Mesothelial cell of epicardium (in vitro differentiated cells): ENCODE results near the gene ASPRV1. TPM values are rescaled to one million over a fixed set of nuclear protein-coding genes. Genes with fewer than 3 reads are reported as not detected.

Experiments
- DNase-seq, 2 experiments: peaks; one replicate each; pipeline ENCODE4 v3.0.0; 2021; ENCODE audit warnings: low spot score in 2 of 2; ENCODE audit not compliant: unreplicated experiment in 2 of 2
- H3K27ac Mint-ChIP-seq: 2 replicates; pipeline ENCODE4 v1.8.0; 2021; ENCODE audit warnings: mixed read lengths
- H3K27me3 Mint-ChIP-seq: 2 replicates; pipeline ENCODE4 v1.8.0; 2021; ENCODE audit warnings: low read depth, mixed read lengths
- H3K36me3 Mint-ChIP-seq: 2 replicates; pipeline ENCODE4 v1.8.0; 2021; ENCODE audit warnings: mixed read lengths
- H3K4me1 Mint-ChIP-seq: 2 replicates; pipeline ENCODE4 v1.8.0; 2021; ENCODE audit warnings: mixed read lengths
- H3K4me3 Mint-ChIP-seq: 2 replicates; pipeline ENCODE4 v1.8.0; 2021; ENCODE audit warnings: mild to moderate bottlenecking, moderate library complexity, mixed read lengths
- H3K9me3 Mint-ChIP-seq: 2 replicates; pipeline ENCODE4 v1.8.0; 2021; ENCODE audit warnings: mixed read lengths
- total RNA-seq: library from RNA; stranded (reverse); gene quantifications from 3 replicates; pipeline ENCODE4 v1.2.1, GENCODE V29; 2021
- TF ChIP-seq, protein P1 (sequence below): fragments of 200-600 bp; sonication (generic); IDR thresholded peaks from one replicate; pipeline ENCODE4 v1.5.0; 2021; ENCODE audit warnings: antibody characterized with exemption; ENCODE audit not compliant: unreplicated experiment

Gene ASPRV1
- total RNA-seq, 1 donor from 2014 or later = 3.6 TPM

DNA sequence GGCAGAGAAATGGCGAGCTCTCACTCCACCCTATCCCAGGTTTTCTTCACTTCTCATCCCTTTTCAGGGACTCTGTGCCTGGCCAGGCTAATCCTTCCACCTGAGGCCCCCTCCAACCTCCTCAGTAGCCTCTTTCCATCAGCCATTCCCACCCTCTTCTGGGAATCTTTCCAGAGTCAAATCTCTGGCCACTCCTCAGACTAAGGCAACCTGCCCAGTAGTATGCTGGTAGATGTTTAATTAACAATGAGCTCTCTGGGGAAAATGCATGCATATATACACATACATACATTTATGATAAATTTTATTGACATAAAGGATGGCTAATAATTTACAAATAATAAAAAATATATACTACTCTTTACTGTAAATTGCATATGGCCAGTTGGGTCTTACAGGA, 11.4 kb upstream of the ASPRV1 start:
- Mint-ChIP-seq H3K27me3 (no peaks in the 10 kb centered on the region), H3K27ac (no peak overlapping the region), H3K36me3 (no peaks in the 10 kb centered on the region), H3K4me3 (no peak overlapping the region), H3K9me3 (no peaks in the 10 kb centered on the region), H3K4me1 (peaks cover 7% of the 10 kb centered on the region)
- no peak for DNase-seq
- TF ChIP-seq, protein P1, sequence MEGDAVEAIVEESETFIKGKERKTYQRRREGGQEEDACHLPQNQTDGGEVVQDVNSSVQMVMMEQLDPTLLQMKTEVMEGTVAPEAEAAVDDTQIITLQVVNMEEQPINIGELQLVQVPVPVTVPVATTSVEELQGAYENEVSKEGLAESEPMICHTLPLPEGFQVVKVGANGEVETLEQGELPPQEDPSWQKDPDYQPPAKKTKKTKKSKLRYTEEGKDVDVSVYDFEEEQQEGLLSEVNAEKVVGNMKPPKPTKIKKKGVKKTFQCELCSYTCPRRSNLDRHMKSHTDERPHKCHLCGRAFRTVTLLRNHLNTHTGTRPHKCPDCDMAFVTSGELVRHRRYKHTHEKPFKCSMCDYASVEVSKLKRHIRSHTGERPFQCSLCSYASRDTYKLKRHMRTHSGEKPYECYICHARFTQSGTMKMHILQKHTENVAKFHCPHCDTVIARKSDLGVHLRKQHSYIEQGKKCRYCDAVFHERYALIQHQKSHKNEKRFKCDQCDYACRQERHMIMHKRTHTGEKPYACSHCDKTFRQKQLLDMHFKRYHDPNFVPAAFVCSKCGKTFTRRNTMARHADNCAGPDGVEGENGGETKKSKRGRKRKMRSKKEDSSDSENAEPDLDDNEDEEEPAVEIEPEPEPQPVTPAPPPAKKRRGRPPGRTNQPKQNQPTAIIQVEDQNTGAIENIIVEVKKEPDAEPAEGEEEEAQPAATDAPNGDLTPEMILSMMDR = no peak

DNA sequence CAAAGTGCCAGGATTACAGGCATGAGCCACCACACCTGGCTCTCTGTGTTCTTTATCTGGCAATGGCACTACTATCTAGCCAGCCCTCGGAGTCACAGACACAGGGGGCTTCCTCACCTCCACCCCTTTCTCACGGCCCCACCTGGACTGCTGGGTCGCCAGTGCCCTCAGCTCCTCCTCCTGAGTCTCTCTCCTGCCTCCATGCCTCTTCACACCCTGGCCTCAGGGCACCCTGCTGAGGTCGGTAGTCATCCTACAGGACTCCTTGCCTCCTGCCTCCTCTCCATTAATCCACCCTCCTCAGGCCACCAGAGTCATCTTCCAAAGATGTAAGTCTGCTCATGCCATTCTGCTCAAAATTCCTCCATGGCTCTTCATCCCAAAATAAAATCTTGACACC, 8.6 kb upstream of the ASPRV1 start:
- H3K9me3 Mint-ChIP-seq = no peaks in the 10 kb centered on the region
- TF ChIP-seq, protein P1 = no peak
- no peak for DNase-seq
- no peaks in the 10 kb centered on the region for H3K4me1 Mint-ChIP-seq
- H3K27ac Mint-ChIP-seq = no peak overlapping the region
- no peaks in the 10 kb centered on the region for H3K36me3 Mint-ChIP-seq
- H3K27me3 Mint-ChIP-seq = no peaks in the 10 kb centered on the region
- no peak overlapping the region for H3K4me3 Mint-ChIP-seq

DNA sequence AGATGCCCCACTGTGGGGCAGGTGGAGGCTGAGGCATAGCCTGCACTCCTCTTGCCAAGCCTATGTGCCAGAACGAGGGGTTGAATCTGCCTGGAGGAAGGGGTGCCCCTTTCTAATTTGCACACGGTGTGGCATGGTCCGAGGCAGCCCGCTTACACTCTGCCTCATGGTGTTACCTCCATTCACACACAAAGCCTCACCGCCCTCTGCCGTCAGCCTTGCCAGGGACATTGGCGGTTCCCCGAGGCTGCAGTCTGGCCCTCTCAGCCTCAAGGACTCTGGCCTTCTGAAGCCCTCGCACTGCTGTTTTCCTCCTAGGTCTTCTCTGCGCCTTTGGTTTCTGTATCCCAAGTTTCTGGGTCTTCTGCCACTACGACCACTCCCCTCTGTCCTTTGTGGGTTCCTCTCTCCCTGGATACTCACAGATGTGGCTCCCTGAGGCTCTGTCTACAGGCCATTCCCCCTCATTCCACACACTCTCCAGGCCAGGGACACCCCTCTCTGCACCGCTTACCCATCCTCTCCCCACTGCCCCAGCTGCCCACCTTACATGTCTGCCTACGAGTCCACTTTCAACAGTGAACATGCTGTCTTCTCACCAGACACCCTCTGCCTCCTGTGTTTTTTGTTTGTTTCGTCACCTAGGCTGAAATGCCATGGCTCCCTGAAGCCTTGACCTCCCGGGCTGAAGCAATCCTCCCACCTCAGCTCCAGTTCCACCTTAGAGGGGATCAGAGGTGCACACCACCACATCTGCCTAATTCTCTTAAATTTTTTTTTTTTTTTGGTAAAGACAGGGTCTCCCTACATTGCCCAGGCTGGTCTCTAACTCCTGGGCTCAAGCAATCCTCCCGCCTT, 7.9 kb upstream of the ASPRV1 start:
- no peaks in the 10 kb centered on the region for H3K4me1 Mint-ChIP-seq
- no peaks in the 10 kb centered on the region for H3K9me3 Mint-ChIP-seq
- no peak for DNase-seq
- H3K36me3 Mint-ChIP-seq = no peaks in the 10 kb centered on the region
- TF ChIP-seq, protein P1 = no peak
- H3K27ac Mint-ChIP-seq = no peak overlapping the region
- no peak overlapping the region for H3K4me3 Mint-ChIP-seq
- no peaks in the 10 kb centered on the region for H3K27me3 Mint-ChIP-seq

DNA sequence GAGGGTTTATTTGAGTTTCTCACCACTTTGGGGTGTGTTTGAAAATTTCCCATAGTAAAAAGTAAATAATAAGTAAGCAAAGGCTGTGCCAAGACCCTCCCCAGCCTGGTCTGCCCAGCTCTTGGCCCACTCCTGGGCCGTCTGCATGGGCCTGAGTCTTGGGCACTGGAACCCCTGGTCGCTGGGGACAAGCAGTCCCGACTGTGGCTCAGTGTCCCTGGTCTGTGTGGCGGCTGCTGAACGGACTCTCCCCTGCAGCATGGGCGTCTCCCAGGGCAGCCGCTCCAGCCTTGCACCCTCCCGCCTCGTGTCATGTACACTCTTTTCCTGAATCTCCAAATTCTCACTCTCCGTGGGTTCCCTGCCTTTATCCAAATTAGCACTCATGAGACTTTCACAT, 7.2 kb upstream of the ASPRV1 start:
- Mint-ChIP-seq H3K4me3 (no peak overlapping the region), H3K27me3 (no peaks in the 10 kb centered on the region), H3K9me3 (no peaks in the 10 kb centered on the region), H3K27ac (no peak overlapping the region), H3K4me1 (no peaks in the 10 kb centered on the region), H3K36me3 (no peaks in the 10 kb centered on the region)
- TF ChIP-seq, protein P1 = no peak
- no peak for DNase-seq

DNA sequence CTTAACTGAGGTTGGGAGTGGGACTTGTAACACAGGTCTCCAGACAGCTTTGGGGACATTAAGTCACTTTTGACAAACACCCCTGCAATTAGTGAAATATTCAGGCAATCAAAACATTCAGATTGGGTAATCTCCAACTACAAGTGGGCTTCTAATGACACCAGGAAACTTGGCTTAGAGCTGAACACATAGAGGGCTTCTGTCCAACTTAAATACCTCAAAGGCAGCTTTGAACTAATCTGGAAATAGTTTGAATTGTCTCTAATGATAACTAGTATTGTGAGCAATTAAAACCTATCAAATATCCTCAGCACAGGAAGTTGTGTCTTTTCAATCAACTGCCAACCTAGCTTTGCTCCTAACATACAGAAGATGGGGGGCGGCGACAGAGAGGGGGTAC, 5.1 kb upstream of the ASPRV1 start:
- Mint-ChIP-seq H3K4me3 (no peak overlapping the region), H3K36me3 (no peaks in the 10 kb centered on the region), H3K9me3 (no peaks in the 10 kb centered on the region), H3K27ac (no peak overlapping the region), H3K4me1 (no peaks in the 10 kb centered on the region), H3K27me3 (no peaks in the 10 kb centered on the region)
- TF ChIP-seq, protein P1 = no peak
- no peak for DNase-seq
